SK-N-SH (cell line): Measurements from ENCODE around the gene ABCC4. TPM values are rescaled to one million over a fixed set of nuclear protein-coding genes. Genes with fewer than 3 reads are reported as not detected.

ENCODE experiments used
- CTCF ChIA-PET: fragments of 300-600, 350-600 bp; formaldehyde crosslinking; extraction: SDS; loops from one replicate; lab custom pipeline; 2021; lab: Yijun Ruan, JAX
- POLR2A ChIA-PET: fragments of 350-600 bp; sonication (Branson Sonifier 250); formaldehyde crosslinking; extraction: SDS; loops from one replicate; lab custom pipeline; 2020; ENCODE audit warnings: antibody characterized with exemption, inconsistent platforms; lab: Yijun Ruan, JAX
- DNase-seq: peaks from one replicate; pipeline ENCODE4 v3.0.0; 2012
- H2AFZ ChIP-seq: fragments of 200-600 bp; sonication (generic); 2 replicates; pipeline ENCODE4 v1.8.1; 2016; ENCODE audit warnings: antibody characterized with exemption, mild to moderate bottlenecking, low read depth
- H3F3A ChIP-seq: fragments of 200-600 bp; sonication (generic); replicated peaks from 2 replicates; pipeline ENCODE3; 2016; ENCODE audit warnings: antibody characterized with exemption, mild to moderate bottlenecking; ENCODE audit not compliant: insufficient read depth
- H3K27ac ChIP-seq, 2 experiments: fragments of 200-500 bp in 1 of 2; fragments of 200-600 bp in 1 of 2; sonication (Bioruptor generic) in 1 of 2; sonication (generic), shearing (Covaris generic) in 1 of 2; 2 replicates each; pipeline versions ENCODE4 v1.5.1 to v1.6.1; 2014 to 2016; ENCODE audit warnings: low read depth in 2 of 2, inconsistent platforms in 1 of 2, low read length in 1 of 2, mild to moderate bottlenecking in 1 of 2, mixed read lengths in 1 of 2
- H3K27me3 ChIP-seq: fragments of 200-600 bp; sonication (generic), shearing (Covaris generic); 2 replicates; pipeline ENCODE4 v1.6.1; 2016; ENCODE audit warnings: mixed run types; ENCODE audit not compliant: insufficient read depth
- H3K36me3 ChIP-seq, 2 experiments: fragments of 200-500 bp in 1 of 2; fragments of 200-600 bp in 1 of 2; sonication (Bioruptor generic) in 1 of 2; sonication (generic) in 1 of 2; replicated peaks in 1 of 2; 2 replicates each; pipeline versions ENCODE3 to v1.5.1; 2014 to 2016; ENCODE audit warnings: low read length in 1 of 2, mild to moderate bottlenecking in 1 of 2; ENCODE audit not compliant: insufficient read depth in 2 of 2, control insufficient read depth in 1 of 2
- H3K4me1 ChIP-seq, 2 experiments: fragments of 200-500 bp in 1 of 2; fragments of 200-600 bp in 1 of 2; sonication (Bioruptor generic) in 1 of 2; sonication (generic), shearing (Covaris generic) in 1 of 2; 2 replicates each; pipeline versions ENCODE4 v1.5.1 to v1.6.1; 2014 to 2016; ENCODE audit warnings: low read depth in 1 of 2, low read length in 1 of 2, mixed run types in 1 of 2; ENCODE audit not compliant: insufficient read depth in 2 of 2, control insufficient read depth in 1 of 2
- H3K4me2 ChIP-seq: fragments of 200-600 bp; sonication (generic), shearing (Covaris generic); 2 replicates; pipeline ENCODE4 v1.6.1; 2017; ENCODE audit warnings: mixed run types
- H3K4me3 ChIP-seq, 2 experiments: fragments of 200-500 bp in 1 of 2; fragments of 200-600 bp in 1 of 2; sonication (Bioruptor generic) in 1 of 2; sonication (generic), shearing (Covaris generic) in 1 of 2; 2 replicates each; pipeline versions ENCODE4 v1.5.1 to v1.8.1; 2014 to 2016; ENCODE audit warnings: low read depth in 2 of 2, inconsistent platforms in 1 of 2, low read length in 1 of 2, mild to moderate bottlenecking in 1 of 2, mixed read lengths in 1 of 2, moderate library complexity in 1 of 2
- H3K79me2 ChIP-seq: fragments of 200-600 bp; sonication (generic); 2 replicates; pipeline ENCODE4 v1.8.1; 2017; ENCODE audit warnings: mild to moderate bottlenecking; ENCODE audit not compliant: insufficient read depth
- H3K9ac ChIP-seq: fragments of 200-600 bp; sonication (generic); 2 replicates; pipeline ENCODE4 v1.6.1; 2017; ENCODE audit warnings: mixed run types
- H3K9me2 ChIP-seq: fragments of 200-600 bp; sonication (generic); 2 replicates; pipeline ENCODE4 v1.6.1; 2017; ENCODE audit warnings: mixed run types
- H3K9me3 ChIP-seq: fragments of 200-600 bp; sonication (generic); 2 replicates; pipeline ENCODE4 v1.6.1; 2017; ENCODE audit warnings: mixed run types, mild to moderate bottlenecking, moderate library complexity
- H4K20me1 ChIP-seq: fragments of 200-600 bp; sonication (generic); 2 replicates; pipeline ENCODE4 v1.6.1; 2017; ENCODE audit warnings: mild to moderate bottlenecking, mixed run types; ENCODE audit not compliant: insufficient read depth
- CHD2 ChIP-seq: fragments of 150-350 bp; IDR thresholded peaks from 2 replicates; pipeline ENCODE4 v1.6.1; 2018; ENCODE audit warnings: low read length; ENCODE audit not compliant: partially characterized antibody
- EZH2phosphoT487 ChIP-seq: fragments of 200-600 bp; sonication (generic); IDR thresholded peaks from 2 replicates; pipeline ENCODE4 v1.6.1; 2017; ENCODE audit warnings: low read depth, mixed run types, mild to moderate bottlenecking, antibody characterized with exemption, moderate library complexity, borderline replicate concordance
- FOSL2 ChIP-seq: IDR thresholded peaks from 2 replicates; pipeline ENCODE4 v1.4.0; 2012; ENCODE audit warnings: low read depth, mild to moderate bottlenecking, moderate library complexity, borderline replicate concordance
- FOXM1 ChIP-seq: IDR thresholded peaks from 2 replicates; pipeline ENCODE4 v1.4.0; 2012; ENCODE audit warnings: low read depth, mild to moderate bottlenecking
- JUND ChIP-seq: IDR thresholded peaks from 2 replicates; pipeline ENCODE4 v1.4.0; 2012
- MEF2A ChIP-seq: IDR thresholded peaks from 2 replicates; pipeline ENCODE4 v1.4.0; 2012; ENCODE audit warnings: low read depth, borderline replicate concordance
- MXI1 ChIP-seq: IDR thresholded peaks from 2 replicates; pipeline ENCODE4 v1.6.1; 2012; ENCODE audit warnings: mild to moderate bottlenecking, low read depth, low read length, improper control_type of control experiment
- NFIC ChIP-seq: IDR thresholded peaks from 2 replicates; pipeline ENCODE4 v1.4.0; 2012; ENCODE audit warnings: borderline replicate concordance
- POLR2AphosphoS5 ChIP-seq: IDR thresholded peaks from 2 replicates; pipeline ENCODE4 v1.6.1; 2012; ENCODE audit warnings: low read depth, low read length
- RAD21 ChIP-seq: IDR thresholded peaks from 2 replicates; pipeline ENCODE4 v1.6.1; 2012; ENCODE audit warnings: mild to moderate bottlenecking, low read length
- SMC3 ChIP-seq: IDR thresholded peaks from 2 replicates; pipeline ENCODE4 v1.6.1; 2012; ENCODE audit warnings: low read depth, low read length, improper control_type of control experiment
- TAF1 ChIP-seq: IDR thresholded peaks from 2 replicates; pipeline ENCODE4 v1.6.1; 2012; ENCODE audit warnings: low read depth, mild to moderate bottlenecking, low read length, moderate library complexity, borderline replicate concordance
- YY1 ChIP-seq: IDR thresholded peaks from 2 replicates; pipeline ENCODE4 v1.4.0; 2012; ENCODE audit warnings: low read depth, mild to moderate bottlenecking
- WGBS: methylation state at CpG from one replicate; pipeline ENCODE4 v1.1.6; 2017; ENCODE audit warnings: low lambda C conversion rate; 5-methylcytosine and 5-hydroxymethylcytosine counted together
- polyA plus RNA-seq, 3 experiments: library from polyadenylated mRNA; depleted of rRNA; stranded (reverse); fragments of >200 nt; gene quantifications; 2 replicates each; pipeline ENCODE4 v1.2.3, GENCODE V29; 2012
- TF ChIP-seq, protein P1 (sequence below): fragments of 150-350 bp; IDR thresholded peaks from 2 replicates; pipeline ENCODE4 v1.6.1; 2017; ENCODE audit warnings: antibody characterized with exemption, low read length, low read depth, borderline replicate concordance
- TF ChIP-seq, protein P2 (sequence below): fragments of 200-600 bp; sonication (generic); IDR thresholded peaks from 2 replicates; pipeline ENCODE4 v1.6.1; 2017; ENCODE audit warnings: antibody characterized with exemption, mild to moderate bottlenecking, moderate library complexity
- TF ChIP-seq, protein P3 (sequence below): IDR thresholded peaks from 2 replicates; pipeline ENCODE4 v1.4.0; 2012; ENCODE audit warnings: low read depth, borderline replicate concordance
- TF ChIP-seq, protein P4 (sequence below): IDR thresholded peaks from 2 replicates; pipeline ENCODE4 v1.6.1; 2012; ENCODE audit warnings: mild to moderate bottlenecking, low read depth, low read length, moderate library complexity
- TF ChIP-seq, protein P5 (sequence below): fragments of 150-350 bp; IDR thresholded peaks from 2 replicates; pipeline ENCODE4 v1.6.1; 2016; ENCODE audit warnings: mild to moderate bottlenecking, low read depth, low read length
- TF ChIP-seq, protein P6 (sequence below): IDR thresholded peaks from 2 replicates; pipeline ENCODE4; 2012
- TF ChIP-seq, protein P7 (sequence below): IDR thresholded peaks from 2 replicates; pipeline ENCODE4 v1.4.0; 2012; ENCODE audit warnings: low read depth

The ABCC4 gene
- polyA plus RNA-seq, 1 of the 3 experiments (the other 2 are of a cell fraction), result 7.8 TPM

DNA sequence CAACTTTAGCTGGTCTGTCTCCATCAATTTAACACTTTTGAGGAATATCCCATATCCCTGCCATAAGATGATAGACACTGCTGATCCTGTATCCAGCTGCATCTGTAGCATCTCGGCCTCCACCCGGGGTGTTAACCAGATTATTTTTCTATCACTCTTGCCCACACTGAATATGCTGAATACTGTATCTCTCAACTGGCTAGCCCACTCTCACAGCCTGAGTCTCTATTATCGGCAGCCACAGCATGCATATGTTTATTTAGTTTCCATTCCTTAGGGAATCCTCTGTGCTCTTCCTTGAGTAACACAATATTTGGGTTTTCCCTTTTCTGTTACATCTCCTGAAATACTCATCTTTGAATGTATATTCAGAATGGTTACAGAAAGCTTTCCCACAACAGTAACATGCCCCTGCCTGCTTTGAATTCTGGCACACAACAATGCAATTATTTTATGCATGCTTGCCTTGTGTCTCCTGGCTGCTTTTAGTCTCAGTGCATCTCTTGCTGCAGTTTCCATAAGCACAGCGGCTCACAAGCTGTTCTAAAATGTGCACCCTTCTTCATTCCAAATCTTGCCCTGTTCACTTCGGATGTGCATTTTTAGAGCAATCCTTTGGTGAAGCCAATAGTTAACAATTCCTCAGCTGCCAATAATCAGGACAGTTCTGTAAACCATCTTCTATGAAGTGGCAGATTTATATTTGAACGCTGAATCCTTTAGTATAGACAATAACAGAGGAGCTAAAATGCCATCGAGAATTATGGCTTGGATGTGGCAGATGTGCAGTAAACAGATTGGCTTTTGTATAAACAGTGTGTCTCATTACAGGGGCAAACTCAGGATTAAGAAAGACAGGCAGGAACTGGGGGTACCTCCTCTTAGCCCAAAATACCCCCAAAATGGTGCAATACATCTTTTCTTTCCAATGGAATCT, 327.0 kb downstream of the ABCC4 start (continued):
- TF ChIP-seq, protein P1, sequence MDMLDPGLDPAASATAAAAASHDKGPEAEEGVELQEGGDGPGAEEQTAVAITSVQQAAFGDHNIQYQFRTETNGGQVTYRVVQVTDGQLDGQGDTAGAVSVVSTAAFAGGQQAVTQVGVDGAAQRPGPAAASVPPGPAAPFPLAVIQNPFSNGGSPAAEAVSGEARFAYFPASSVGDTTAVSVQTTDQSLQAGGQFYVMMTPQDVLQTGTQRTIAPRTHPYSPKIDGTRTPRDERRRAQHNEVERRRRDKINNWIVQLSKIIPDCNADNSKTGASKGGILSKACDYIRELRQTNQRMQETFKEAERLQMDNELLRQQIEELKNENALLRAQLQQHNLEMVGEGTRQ, result no peak
- TF ChIP-seq, protein P2, sequence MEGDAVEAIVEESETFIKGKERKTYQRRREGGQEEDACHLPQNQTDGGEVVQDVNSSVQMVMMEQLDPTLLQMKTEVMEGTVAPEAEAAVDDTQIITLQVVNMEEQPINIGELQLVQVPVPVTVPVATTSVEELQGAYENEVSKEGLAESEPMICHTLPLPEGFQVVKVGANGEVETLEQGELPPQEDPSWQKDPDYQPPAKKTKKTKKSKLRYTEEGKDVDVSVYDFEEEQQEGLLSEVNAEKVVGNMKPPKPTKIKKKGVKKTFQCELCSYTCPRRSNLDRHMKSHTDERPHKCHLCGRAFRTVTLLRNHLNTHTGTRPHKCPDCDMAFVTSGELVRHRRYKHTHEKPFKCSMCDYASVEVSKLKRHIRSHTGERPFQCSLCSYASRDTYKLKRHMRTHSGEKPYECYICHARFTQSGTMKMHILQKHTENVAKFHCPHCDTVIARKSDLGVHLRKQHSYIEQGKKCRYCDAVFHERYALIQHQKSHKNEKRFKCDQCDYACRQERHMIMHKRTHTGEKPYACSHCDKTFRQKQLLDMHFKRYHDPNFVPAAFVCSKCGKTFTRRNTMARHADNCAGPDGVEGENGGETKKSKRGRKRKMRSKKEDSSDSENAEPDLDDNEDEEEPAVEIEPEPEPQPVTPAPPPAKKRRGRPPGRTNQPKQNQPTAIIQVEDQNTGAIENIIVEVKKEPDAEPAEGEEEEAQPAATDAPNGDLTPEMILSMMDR, result no peak

DNA sequence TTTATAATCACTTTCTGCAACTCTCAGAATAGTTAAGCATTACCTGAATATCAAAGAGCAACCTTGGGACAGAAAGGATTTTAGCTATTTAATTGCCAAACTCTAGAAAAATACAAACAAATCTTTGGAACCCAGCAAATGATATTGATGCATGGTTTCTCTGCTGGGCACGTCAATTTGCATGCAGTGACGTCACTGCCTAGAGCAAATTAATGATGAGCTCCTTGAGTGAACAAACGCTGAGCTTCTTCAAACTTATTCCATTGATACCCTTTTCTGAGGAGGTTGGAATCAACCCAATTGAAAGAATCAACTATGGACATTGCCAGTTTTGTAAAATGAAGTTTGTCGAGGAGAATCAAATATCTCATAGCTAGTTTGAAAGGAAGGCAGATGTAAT, 329.0 kb downstream of the ABCC4 start:
- ChIA-PET POLR2A (no interaction called here), CTCF (interaction anchor here (0.9 to 1.2 kb wide), 3 partner anchors 12 to 22 kb away, joined by 3 to 5 read pairs (median 4); no protein-coding TSS in a partner anchor)
- WGBS, result 42% methylated on average over 4 of the region's 4 CpGs
- no peaks in the 10 kb centered on the region for H3K9me3 ChIP-seq
- peaks cover 31% of the 10 kb centered on the region for H3K27me3 ChIP-seq
- H3K9me2 ChIP-seq, result no peaks in the 10 kb centered on the region
- H2AFZ ChIP-seq, result no peak overlapping the region
- no peaks in the 10 kb centered on the region for H4K20me1 ChIP-seq
- H3K4me2 ChIP-seq, result no peak overlapping the region
- H3K27ac ChIP-seq, result no peak overlapping the region
- H3K9ac ChIP-seq, result no peak overlapping the region
- no peaks in the 10 kb centered on the region for H3K36me3 ChIP-seq
- H3K4me1 ChIP-seq, result peaks cover 0 to 9% of the 10 kb centered on the region in 2 experiments; a peak in 2 of 4 replicates
- H3F3A ChIP-seq, result no peaks in the 10 kb centered on the region
- H3K79me2 ChIP-seq, result no peaks in the 10 kb centered on the region
- no peak for DNase-seq
- H3K4me3 ChIP-seq, result no peak overlapping the region
- no peak for TF ChIP-seq SMC3
- TF ChIP-seq TAF1, result no peak
- no peak for TF ChIP-seq CHD2
- TF ChIP-seq FOXM1, result no peak
- TF ChIP-seq, protein P3, sequence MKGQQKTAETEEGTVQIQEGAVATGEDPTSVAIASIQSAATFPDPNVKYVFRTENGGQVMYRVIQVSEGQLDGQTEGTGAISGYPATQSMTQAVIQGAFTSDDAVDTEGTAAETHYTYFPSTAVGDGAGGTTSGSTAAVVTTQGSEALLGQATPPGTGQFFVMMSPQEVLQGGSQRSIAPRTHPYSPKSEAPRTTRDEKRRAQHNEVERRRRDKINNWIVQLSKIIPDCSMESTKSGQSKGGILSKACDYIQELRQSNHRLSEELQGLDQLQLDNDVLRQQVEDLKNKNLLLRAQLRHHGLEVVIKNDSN, result no peak
- no peak for TF ChIP-seq MXI1
- no peak for TF ChIP-seq YY1
- no peak for TF ChIP-seq RAD21
- TF ChIP-seq, protein P4, sequence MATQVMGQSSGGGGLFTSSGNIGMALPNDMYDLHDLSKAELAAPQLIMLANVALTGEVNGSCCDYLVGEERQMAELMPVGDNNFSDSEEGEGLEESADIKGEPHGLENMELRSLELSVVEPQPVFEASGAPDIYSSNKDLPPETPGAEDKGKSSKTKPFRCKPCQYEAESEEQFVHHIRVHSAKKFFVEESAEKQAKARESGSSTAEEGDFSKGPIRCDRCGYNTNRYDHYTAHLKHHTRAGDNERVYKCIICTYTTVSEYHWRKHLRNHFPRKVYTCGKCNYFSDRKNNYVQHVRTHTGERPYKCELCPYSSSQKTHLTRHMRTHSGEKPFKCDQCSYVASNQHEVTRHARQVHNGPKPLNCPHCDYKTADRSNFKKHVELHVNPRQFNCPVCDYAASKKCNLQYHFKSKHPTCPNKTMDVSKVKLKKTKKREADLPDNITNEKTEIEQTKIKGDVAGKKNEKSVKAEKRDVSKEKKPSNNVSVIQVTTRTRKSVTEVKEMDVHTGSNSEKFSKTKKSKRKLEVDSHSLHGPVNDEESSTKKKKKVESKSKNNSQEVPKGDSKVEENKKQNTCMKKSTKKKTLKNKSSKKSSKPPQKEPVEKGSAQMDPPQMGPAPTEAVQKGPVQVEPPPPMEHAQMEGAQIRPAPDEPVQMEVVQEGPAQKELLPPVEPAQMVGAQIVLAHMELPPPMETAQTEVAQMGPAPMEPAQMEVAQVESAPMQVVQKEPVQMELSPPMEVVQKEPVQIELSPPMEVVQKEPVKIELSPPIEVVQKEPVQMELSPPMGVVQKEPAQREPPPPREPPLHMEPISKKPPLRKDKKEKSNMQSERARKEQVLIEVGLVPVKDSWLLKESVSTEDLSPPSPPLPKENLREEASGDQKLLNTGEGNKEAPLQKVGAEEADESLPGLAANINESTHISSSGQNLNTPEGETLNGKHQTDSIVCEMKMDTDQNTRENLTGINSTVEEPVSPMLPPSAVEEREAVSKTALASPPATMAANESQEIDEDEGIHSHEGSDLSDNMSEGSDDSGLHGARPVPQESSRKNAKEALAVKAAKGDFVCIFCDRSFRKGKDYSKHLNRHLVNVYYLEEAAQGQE, result no peak
- TF ChIP-seq, protein P5, sequence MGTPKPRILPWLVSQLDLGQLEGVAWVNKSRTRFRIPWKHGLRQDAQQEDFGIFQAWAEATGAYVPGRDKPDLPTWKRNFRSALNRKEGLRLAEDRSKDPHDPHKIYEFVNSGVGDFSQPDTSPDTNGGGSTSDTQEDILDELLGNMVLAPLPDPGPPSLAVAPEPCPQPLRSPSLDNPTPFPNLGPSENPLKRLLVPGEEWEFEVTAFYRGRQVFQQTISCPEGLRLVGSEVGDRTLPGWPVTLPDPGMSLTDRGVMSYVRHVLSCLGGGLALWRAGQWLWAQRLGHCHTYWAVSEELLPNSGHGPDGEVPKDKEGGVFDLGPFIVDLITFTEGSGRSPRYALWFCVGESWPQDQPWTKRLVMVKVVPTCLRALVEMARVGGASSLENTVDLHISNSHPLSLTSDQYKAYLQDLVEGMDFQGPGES, result no peak
- TF ChIP-seq JUND, result no peak
- TF ChIP-seq, protein P6, sequence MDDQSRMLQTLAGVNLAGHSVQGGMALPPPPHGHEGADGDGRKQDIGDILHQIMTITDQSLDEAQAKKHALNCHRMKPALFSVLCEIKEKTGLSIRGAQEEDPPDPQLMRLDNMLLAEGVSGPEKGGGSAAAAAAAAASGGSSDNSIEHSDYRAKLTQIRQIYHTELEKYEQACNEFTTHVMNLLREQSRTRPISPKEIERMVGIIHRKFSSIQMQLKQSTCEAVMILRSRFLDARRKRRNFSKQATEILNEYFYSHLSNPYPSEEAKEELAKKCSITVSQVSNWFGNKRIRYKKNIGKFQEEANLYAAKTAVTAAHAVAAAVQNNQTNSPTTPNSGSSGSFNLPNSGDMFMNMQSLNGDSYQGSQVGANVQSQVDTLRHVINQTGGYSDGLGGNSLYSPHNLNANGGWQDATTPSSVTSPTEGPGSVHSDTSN, result no peak
- TF ChIP-seq POLR2AphosphoS5, result no peak
- TF ChIP-seq NFIC, result no peak
- TF ChIP-seq FOSL2, result no peak
- no peak for TF ChIP-seq MEF2A
- TF ChIP-seq, protein P7, sequence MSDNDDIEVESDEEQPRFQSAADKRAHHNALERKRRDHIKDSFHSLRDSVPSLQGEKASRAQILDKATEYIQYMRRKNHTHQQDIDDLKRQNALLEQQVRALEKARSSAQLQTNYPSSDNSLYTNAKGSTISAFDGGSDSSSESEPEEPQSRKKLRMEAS, result no peak
- TF ChIP-seq EZH2phosphoT487, result no peak
